Measurements from ENCODE around the gene PDE6A. TPM values are rescaled to one million over a fixed set of nuclear protein-coding genes. Genes with fewer than 3 reads are reported as not detected.
A peak's percentile ranks its signal among the peaks of the same experiment; 100 is the strongest.

PDE6A gene
- total and polyA plus RNA-seq, 2 of the 13 experiments (the other 11 are each of a cell fraction or from before 2014, with no cell fraction given): 0.01 TPM; not detected in 1

GRCh38 chr5:149975409-149975808 lies 30.8 kb upstream of the PDE6A start:
- no peak for DNase-seq (ENCODE audit: low spot score)
- ChIA-PET CTCF (ENCODE audit: low intra/inter-chr PET ratio, low total read pairs) (no interaction called here), POLR2A (interaction anchor here (1.3 kb wide), 1 partner anchor 15 kb away, joined by 4 read pairs; the partner anchor contains the start of gene SLC26A2)

More at GRCh38 chr5:149975409-149975808, 30.8 kb upstream of the PDE6A start:
- ATAC-seq (peak; percentile 60; the same call in 2 of the 3 replicates), FAIRE-seq (no peak)
- TF ChIP-seq ZNF180 (CRISPR knock-in tag; IDR thresholded peaks at IDR 0.05; ENCODE audit: borderline replicate concordance, low read depth) (no peak), POGK (CRISPR knock-in tag; conservative IDR thresholded peaks at IDR 0.05) (no peak), SOX6 (IDR thresholded peaks at IDR 0.05) (no peak), SOX6 (CRISPR knock-in tag; IDR thresholded peaks at IDR 0.05) (peak; percentile 37; the same call in 1 of the 2 replicates), PAXIP1 (CRISPR knock-in tag; conservative IDR thresholded peaks at IDR 0.05) (peak; percentile 59; the same call in 1 of the 2 replicates), FOXP1 (IDR thresholded peaks at IDR 0.05) (no peak), FOXP1 (CRISPR knock-in tag; IDR thresholded peaks at IDR 0.05) (peak; percentile 9; the same call in 1 of the 2 replicates)
- 52% methylated on average over 2 of the region's 2 CpGs for WGBS (ENCODE audit: low lambda C conversion rate)
- peak overlapping the region; percentile 3 for H3K27ac ChIP-seq (ENCODE audit: extremely low read length, insufficient read depth, low read length)
- no peaks in the 10 kb centered on the region for H3K36me3 ChIP-seq (replicated peaks in 1 of 2; ENCODE audit: control insufficient read depth in 1 of 2, insufficient read depth in 2 of 2, low read length in 2 of 2)
- H3K4me1 ChIP-seq (ENCODE audit: insufficient read depth, low read length): peaks cover 37% of the 10 kb centered on the region
- in situ Hi-C loops (cut with HindIII; ENCODE audit: extremely low pct_ligation_motif_present, low pct_unique_long_range_greater_than_20kb) (loop anchor here (25.0 kb wide), 1 partner anchor 338 kb away; no protein-coding TSS in a partner anchor), intact Hi-C loops (cut with micrococcal nuclease; ENCODE audit: unreplicated experiment) (no loop called here)
- no peak overlapping the region for H3K9ac ChIP-seq (ENCODE audit: insufficient read depth, low read depth, low read length)
- BruUV-seq (replicated peaks): no TSS peak
- H3K4me3 ChIP-seq (replicated peaks in 1 of 3; ENCODE audit: insufficient read depth in 1 of 3, low read depth in 2 of 3, low read length in 3 of 3): no peak overlapping the region
- H3K79me2 ChIP-seq (ENCODE audit: insufficient read depth, low read length): no peaks in the 10 kb centered on the region
- no peaks in the 10 kb centered on the region for H3K9me3 ChIP-seq (ENCODE audit: low read length)
- no peak overlapping the region for H2AFZ ChIP-seq (ENCODE audit: low read length)
- no peak overlapping the region for H3K4me2 ChIP-seq (ENCODE audit: low read depth, low read length)
- H3K27me3 ChIP-seq (ENCODE audit: control insufficient read depth in 1 of 2, insufficient read depth in 2 of 2, low read length in 2 of 2): no peaks in the 10 kb centered on the region
- no peaks in the 10 kb centered on the region for H4K20me1 ChIP-seq (ENCODE audit: insufficient read depth, low read length)
